HT-29 (cell line): Measurements from ENCODE around the gene PCDH15. TPM values are rescaled to one million over a fixed set of nuclear protein-coding genes. Genes with fewer than 3 reads are reported as not detected.
"Not testable (repeated sequence)": the region's sequence is repeated elsewhere in the genome, so short reads cannot be mapped to it uniquely, and the experiment has no call there.

ENCODE experiments used
- DNase-seq: peaks from one replicate; pipeline ENCODE4 v3.0.0-alpha.2; 2015; ENCODE audit warnings: low spot score
- total RNA-seq: library from RNA; depleted of rRNA; stranded (reverse); fragments of >200 nt; shearing (Covaris generic); gene quantifications from 2 replicates; pipeline ENCODE4 v1.2.3, GENCODE V29; 2014

PCDH15 gene
- total RNA-seq, 1 experiment from 2014 or later, result not detected

DNA sequence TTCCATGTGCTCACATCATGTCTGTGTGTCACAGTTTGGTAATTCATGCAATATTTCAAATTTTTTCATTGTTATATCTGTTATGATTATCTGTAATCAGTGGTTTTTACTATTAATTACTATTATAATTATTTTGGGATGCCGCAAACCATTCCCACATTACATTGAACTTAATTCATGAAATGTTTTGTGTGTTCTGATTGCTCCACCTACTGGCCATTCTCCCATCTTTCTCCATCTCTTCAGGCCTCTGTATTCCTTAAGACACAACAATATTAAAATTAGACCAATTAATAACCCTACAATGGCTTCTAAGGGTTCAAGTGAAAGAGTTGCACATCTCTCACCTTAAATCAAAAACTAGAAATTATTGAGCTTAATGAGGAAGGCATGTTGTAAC, 398.5 kb downstream of the PCDH15 start:
- DNase-seq, result peak; percentile 62

DNA sequence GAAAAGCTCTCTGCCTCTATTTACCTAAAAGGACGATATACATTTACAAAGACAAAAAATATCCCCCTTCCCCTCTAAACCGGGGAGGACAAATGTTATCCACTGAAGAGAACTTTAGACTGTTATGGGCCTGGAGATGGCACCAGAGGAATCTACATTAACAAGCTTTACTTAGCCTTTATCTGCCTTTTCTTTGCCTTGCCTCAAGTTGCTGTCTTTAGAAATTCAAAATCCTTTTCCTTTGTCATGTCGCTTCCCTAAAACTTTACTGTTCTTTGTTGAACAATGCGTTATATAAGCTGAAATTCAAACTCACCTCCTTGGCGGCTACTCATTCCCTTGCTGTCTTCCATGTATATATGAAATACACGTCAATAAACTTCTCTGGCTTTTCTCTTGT, 405.0 kb downstream of the PCDH15 start:
- DNase-seq, result no peak

DNA sequence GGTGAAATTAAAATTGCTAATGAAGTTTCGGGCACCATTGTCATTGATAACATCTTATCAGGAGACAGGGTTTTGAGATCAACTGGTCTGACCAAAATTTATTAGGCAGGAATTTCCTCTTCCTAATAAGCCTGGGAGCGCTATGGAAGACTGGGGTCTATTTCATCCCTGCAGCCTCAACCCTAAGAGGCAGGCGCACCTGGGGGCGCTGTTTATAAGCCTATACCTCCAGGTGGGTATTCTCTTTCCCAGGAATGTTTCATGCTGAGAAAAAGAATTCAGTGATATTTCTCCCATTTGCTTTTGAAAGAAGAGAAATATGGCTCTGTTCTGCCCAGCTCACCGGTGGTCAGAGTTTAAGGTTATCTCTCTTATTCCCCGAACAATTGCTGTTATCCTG, 406.4 kb downstream of the PCDH15 start:
- not testable (repeated sequence) for DNase-seq

DNA sequence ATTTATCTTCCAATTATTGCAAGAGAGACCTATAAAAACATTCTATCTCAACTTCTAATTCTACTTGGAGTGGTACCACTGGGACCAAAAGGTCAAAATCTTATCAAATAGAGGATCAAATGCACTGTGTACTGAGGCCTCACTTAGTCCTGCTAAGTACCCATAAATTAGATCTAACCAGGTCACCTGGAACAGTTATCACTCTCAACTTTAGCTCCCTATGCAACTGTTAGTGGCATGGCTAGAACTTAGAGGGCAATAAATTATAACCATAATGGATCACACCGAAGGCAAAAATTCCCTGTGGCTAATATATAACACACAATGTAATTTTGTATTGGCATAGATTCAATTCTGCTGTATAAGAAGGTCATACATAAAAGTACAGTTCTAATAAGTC, 428.9 kb downstream of the PCDH15 start:
- no peak for DNase-seq

DNA sequence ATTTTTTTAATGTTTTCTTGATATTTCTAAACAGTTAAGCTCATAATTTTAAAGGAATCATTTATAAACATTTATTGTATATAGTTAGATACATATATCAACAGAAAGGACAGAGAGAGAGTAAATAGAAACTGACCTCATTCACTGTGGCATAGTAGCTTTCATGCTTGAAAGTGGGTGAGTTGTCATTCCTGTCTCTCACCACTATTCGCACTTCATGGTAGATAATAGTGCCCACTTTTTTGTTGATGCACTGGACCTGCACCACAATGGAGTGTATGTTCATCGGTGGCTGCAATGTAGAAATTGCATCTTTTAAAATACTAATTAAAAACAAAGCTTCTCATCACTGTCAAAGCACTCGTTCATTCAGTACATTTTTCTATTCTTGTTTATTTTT, 432.0 kb downstream of the PCDH15 start:
- no peak for DNase-seq

DNA sequence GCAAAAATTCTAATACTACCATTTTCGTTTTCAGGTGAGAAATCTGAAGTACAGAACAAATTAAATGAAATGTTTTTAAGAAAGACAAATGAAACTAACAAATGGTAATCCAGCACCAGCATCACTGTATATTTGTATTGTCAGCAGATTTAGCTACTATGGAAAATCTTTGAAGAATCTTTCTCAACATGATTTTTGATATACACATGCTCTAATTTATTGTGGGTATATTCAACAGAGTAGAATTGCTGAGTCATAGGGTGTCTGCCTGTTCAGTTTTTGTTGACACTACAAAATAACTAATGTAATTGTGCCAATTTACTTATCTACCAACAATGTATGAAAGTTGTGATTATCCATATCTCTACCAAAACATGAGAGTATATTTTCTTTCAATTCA, 437.6 kb downstream of the PCDH15 start:
- DNase-seq, result no peak

DNA sequence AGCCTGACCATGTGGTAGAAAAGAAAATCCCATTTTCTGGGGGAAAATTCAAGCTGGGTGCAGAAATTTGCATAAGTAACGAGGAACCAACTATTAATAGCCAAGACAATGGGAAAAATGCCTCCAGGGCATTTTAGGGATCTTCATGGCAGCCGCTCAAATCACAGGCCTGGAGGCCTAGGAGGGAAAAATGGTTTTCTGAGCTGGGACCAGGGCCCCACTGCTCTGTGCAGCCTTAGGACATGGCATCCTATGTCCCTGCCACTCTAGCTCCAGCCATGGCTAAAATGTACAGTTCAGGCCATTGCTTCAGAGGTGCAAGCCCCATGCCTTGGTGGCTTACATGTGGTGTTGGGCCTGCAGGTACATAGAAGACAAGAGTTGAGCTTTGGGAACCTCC, 459.0 kb downstream of the PCDH15 start:
- DNase-seq, result no peak

DNA sequence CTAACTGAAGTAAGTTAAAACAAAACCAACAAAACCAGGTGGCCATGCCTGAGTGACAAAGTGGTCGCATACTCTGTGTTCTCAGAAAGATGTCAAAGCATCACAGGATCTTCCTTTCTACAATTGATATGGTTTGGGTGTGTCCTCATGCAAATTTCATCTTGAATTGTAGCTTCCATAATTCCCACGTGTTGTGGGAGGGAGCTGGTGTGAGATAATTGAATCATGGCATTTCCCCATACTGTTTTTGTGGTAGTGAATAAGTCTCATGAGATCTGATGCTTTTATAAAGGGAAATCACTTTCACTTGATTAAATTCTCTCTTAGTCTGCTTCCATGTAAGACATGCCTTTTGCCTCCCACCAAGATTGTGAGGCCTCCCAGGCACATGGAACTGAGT, 465.7 kb downstream of the PCDH15 start:
- DNase-seq, result no peak

DNA sequence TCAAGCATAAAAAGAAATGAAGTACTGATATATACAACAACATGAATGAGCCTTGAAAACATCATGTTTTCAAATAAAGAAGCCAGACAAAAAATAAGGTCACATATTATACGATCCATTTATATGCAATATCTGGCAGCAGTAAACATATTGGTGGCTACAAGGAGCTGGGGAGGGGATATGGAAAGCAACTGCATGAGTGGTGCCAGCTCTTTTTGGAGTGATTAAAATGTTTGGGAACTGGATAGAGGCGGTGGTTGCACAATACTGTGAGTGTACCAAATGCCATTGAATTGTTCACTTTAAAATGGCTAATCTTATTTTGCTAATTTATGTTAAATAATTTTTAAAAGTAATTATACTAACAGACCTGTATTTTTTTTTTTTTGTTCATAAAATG, 481.7 kb downstream of the PCDH15 start:
- DNase-seq, result no peak

DNA sequence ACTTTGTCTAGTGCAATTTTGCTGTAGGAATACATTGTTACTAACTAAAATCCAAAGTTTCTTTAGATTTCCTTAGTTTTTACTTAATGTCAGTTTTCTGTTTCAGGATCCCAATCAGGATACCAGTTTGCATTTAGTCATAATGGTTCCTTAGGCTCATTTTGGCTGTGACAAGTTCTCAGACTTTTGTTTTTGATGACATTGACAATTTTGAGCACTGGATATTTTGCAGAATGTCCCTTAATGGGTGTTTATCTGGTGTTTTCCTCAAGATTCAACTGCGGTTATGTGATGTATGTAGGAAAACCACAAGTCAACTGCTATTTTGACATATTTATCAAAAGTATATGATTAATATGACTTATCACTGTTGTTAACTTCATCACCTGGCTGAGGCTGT, 482.6 kb downstream of the PCDH15 start:
- DNase-seq, result no peak

DNA sequence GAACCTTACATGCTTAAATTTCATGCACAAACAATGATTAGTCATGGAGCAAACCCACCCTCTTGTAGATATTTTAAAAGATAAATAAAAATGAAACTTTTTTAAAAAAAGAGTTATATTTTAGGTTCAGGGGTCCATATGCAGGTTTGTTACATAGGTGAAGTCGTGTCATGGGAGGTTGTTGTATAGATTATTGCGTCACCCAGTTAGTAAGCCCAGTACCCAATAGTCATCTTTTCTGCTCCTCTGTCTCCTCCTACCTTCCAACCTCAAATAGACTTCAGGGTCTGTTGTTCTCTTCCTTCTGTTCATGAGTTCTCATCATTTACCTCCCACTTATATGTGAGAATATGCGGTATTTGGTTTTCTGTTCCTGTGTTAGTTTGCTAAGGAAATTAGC, 486.6 kb downstream of the PCDH15 start:
- no peak for DNase-seq

DNA sequence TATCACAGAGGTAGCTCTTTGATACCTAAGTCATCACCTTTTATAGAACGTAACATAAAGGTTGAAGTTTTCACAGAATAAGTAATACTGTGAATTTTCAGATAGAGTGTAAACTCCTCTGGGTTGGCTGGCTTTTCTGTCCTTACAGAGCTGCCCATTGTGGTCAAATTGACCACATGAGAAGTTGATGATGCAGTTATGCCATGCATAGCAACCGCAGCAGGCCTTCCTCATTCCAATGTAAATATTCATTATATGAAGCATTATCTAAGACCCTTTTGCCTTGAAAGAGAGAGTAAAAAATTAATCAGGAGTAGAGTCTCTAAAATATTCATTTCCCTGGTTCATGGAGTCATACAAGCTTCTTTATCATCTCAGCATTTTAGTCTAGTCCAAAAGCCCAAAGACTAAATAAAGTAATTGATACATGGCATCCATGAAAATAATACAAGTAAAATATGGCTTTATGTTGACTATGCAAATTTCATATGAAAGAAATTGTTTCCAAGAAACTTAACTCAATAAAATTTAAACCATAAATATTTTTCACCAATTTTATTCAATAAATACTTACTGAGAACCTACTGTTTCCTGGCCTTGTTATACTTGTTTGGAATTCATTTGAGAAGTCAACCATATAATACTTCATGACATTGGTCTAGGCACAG, 516.4 kb downstream of the PCDH15 start:
- peak; percentile 31 for DNase-seq

DNA sequence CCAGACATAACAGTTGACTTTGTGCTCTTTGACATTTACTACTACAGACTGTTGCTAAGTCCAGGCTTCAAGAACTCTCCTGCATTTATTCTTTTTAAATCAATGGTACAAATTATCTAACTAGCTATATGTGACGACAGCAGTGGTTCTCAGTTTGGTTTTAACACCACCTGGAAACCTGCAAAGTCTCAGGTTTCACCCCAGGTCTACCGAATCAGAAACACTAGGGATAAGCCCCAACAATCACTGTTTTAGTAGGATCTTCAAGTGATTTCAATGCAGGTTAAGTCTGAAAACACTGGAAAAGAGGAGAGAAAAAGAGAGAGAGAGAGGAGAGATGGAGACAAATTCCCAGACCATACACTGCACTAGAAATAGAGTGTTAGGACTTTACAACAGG, 519.0 kb downstream of the PCDH15 start:
- DNase-seq, result no peak

DNA sequence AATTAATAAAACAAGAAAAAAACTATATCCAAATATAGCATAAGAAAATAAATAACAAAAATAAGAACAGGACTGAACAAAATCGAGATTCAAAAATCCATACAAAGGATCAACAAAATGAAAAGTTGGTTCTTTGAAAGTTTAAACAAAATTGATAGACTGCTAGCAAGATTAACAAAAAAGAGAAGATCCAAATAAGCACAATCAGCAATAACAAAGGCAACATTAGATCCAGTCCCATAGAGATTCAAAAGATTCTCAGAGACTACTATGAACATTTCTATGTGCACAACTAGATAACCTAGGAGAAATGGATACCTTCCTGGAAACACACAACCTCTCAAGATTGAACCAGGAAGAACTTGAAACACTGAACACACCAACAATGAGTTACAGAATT, 534.6 kb downstream of the PCDH15 start:
- DNase-seq, result no peak

DNA sequence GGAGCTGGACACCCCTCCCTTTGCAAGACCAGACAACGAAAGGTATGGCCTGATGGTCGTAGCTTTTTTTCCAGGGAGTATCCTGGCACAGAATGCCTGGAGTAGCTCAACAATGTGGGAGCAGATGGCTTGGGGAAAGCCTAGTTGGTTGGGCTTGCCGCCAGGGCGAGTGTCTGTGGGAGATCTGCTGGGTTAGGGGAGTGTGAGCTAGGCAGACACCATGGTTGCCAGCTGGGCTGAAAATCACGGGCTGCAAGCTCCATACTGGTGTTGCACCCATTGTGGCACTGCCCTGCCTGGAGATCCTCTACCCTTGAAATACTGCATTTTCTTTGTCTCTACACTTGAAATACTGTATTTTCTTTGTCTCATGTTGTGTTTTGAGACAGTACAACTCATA, 538.3 kb downstream of the PCDH15 start:
- no peak for DNase-seq

DNA sequence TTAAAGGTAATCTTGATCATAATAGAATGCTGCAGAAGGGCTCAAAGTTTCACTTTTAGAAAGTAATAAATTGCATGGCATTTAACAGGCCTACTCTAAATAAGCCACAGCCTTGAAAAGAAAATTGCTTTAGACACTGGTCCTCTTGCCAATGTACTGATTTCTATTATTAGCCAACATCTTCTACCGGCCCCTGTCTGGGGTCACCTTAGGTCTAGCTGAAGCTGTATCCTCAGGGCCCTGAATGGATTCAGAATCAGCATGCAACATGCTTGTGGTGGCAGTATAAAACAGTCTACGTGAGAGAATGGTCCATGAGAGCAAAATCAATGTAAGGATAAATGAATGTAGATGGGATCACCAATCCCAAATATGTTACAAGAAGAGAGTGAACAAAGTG, 541.9 kb downstream of the PCDH15 start:
- DNase-seq, result no peak

DNA sequence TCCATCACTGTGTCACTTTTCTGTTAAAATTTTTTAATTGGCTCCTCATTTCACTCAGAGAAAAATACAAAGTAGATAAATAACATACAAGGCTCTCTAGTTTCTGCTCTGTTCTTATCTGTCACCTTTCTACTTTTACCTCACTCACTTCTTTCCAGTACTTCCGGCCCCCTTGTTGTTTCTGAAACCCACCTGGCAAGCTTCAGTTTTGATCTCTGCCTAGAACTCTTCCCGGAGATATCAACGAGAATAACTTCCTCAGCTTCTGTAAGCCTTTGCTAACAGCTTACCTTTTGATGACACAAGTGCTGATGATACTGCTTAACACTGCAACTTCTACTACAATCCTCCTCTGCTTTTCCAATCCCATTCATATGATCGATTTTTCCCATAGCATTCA, 566.2 kb downstream of the PCDH15 start:
- no peak for DNase-seq

DNA sequence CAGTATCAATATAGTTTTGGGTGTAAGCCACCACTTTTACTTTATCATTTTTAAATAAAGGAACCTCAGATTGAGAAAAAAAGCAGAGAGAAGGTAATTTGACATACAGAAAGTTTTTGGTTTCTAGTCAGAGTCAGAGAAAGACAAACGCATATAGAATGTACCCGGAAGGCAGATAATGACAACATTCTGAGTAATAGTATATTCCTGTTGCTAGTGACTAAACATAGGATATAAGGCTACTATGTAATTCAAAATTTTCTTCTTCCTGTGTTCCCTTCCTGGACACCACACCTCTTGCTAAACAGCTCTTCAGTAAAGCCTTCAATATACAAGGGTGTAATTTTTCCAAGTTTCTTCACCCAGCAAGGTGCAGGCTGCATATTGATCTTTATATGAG, 597.6 kb downstream of the PCDH15 start:
- DNase-seq, result no peak

DNA sequence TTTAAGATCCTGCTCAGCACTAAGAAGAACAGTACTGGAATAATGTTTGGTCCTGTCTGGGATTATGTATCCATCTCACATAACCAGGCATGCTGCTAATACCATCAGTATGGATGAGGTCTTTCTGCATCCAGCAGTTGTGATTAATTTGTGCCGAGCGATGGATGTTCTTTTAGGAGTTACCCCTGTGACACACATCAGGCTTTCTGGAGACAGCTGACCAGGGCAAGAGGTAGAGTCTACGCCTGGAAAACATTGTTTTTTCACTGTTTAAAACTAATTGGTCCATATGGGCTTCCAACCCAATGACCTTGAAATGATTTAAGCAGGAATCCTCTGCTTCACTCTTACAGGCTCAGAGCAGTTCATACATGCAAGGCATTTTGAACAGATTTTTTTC, 603.0 kb downstream of the PCDH15 start:
- DNase-seq, result no peak

DNA sequence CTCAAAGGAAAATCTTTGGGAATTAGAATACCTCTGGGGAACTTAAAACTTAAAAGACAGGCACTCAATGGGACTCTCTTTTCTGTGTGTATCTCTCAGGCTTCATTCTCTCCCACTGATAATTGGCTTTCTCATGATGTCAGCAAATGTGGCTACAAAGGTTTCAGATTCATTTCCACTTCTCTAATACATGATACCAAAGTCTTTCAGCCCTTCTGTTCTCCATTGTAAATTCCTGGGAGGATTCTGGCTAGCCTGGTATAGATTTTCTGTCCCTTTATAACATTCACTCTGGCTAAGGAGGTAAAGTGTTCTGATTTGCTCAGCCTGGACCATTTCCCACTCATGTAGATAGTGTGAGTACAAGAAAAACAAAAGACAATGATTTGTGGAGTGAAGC, 606.2 kb downstream of the PCDH15 start:
- DNase-seq, result no peak

DNA sequence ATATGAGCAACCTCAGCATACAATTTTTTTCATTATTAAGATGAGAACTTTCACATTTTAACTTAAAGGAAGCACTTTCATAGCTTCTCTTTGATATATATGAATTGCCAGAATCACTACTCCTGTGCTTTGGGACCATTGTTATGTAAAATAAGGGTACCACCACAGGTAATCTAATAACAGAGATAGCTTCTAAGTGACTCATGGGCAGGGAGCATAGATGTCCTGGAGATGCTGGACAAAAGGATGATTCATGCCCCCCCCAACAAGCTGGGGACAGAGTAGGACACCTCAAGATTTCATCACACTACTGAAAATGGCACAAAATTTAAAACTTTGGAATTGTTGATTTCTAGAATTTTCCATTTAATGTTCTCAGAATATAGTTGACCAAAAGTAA, 641.1 kb downstream of the PCDH15 start:
- no peak for DNase-seq

DNA sequence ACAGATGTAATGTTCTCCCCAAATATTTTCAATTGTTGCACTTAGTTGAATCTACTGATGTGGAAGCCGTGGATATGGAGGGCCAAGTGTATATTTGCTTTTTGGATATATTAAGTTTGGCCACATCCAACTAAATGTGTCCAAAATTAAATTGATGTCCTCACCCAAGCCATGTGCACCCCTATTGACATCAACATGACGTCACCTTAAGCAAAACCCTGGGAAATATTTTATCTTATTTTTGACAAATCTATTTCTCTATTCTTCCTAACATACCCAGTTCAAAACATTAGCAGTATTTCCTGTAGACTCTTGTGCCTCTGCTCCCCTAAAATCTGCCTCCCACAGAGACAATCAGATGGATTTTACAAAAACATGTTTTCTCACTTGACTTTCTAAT, 652.5 kb downstream of the PCDH15 start:
- DNase-seq, result no peak

DNA sequence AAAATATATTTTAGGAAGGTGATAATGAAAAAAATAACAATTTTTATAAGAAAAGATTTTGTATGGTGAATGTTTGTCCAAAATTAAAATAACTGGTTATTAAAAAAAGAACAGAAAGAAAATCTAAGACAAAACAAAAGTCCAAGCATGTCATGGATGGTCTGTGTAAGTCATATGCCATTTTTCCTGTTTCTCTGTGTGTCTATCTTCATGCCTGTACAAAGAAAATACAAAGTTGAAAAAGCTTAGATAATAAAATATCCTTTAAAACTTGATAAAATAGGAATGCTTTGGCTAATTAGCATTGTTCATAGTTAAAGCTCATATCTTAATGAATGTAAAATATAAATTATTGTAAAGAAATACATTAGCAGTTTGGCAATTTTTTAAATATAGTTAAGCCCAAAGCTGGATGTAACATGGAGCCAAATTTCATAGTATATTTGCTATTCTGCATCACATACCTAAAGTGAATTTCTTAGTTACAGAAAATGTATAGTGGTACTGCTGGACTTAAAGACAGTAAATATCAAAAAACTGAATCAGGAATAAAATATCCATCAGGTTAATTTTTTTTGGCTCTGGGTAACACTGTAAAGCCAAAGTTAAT, 661.1 kb downstream of the PCDH15 start:
- DNase-seq, result no peak

DNA sequence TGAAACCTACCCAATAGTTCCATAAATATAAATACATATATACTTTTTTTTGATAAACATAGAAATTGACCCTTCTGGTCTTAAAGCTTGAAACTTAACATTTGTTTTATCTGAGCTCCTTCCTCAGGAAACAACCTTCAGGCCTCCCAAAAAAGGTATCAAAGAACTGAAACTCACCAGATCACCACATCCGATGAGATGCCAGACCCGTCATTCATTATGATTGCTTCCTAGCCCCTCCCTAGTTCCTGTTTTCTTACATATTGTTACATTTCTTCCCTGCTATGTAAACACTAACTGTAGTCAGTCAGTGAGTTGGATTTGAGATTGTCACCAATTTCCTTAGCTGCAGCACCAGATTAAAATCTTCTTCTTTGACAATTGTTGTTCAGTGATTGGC, 663.6 kb downstream of the PCDH15 start:
- DNase-seq, result no peak
